Measurements from ENCODE around the gene SPSB1.

DNA sequence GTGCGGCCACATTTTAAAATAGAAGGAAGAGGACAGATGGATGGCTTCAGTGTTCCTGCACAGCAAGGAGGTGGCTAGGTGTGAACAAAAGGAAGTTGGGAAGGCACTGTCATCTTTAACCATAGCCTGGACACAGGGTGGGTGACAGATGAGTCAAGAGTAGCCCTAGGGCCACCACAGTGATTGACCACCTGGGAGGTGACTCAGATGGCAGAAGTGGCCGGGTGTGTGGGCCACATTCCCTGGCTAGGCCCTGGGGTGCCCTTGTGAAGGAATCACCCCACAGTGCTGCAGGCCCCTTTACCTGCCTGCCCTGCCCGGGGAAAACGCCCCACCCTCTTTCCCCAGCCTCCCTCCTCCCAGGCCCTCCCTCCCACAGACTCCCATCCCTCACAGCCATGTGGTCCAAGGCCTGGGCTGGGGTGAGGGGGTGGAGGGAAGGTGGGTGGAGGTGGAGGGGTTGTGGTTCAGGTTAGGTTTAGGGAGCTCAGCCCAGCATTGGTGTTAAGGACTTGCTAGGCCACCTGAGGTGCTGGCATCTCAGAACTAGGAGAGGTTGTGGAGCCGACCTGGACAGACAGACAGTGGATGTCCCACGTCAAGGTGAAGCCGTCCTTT lies 59.1 kb downstream of the SPSB1 start:
- TF ChIP-seq, protein P1, sequence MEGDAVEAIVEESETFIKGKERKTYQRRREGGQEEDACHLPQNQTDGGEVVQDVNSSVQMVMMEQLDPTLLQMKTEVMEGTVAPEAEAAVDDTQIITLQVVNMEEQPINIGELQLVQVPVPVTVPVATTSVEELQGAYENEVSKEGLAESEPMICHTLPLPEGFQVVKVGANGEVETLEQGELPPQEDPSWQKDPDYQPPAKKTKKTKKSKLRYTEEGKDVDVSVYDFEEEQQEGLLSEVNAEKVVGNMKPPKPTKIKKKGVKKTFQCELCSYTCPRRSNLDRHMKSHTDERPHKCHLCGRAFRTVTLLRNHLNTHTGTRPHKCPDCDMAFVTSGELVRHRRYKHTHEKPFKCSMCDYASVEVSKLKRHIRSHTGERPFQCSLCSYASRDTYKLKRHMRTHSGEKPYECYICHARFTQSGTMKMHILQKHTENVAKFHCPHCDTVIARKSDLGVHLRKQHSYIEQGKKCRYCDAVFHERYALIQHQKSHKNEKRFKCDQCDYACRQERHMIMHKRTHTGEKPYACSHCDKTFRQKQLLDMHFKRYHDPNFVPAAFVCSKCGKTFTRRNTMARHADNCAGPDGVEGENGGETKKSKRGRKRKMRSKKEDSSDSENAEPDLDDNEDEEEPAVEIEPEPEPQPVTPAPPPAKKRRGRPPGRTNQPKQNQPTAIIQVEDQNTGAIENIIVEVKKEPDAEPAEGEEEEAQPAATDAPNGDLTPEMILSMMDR (IDR thresholded peaks at IDR 0.05), result no peak
- TF ChIP-seq POLR2AphosphoS5 (IDR thresholded peaks at IDR 0.05) (no peak), EP300 (IDR thresholded peaks at IDR 0.05) (no peak), POLR2A (IDR thresholded peaks at IDR 0.05) (no peak)

Data from stomach (tissue), 4 donors.